Fibroblast of villous mesenchyme (primary cell): ENCODE results near the gene ALPI. TPM values are rescaled to one million over a fixed set of nuclear protein-coding genes. Genes with fewer than 3 reads are reported as not detected.

Experiments
- DNase-seq: peaks from one replicate; pipeline ENCODE4 v3.0.0-alpha.2; 2010; ENCODE audit warnings: low read depth
- H3K4me3 ChIP-seq: 2 replicates; pipeline ENCODE4 v1.5.1; 2011; ENCODE audit warnings: low read depth, mild to moderate bottlenecking, low read length
- CTCF ChIP-seq: IDR thresholded peaks from 2 replicates; pipeline ENCODE4 v1.5.1; 2012; ENCODE audit warnings: low read depth, mild to moderate bottlenecking, low read length; ENCODE audit not compliant: insufficient read depth
- total RNA-seq: library from RNA; depleted of rRNA; stranded (reverse); fragments of >200 nt; gene quantifications from 2 replicates; pipeline ENCODE4 v1.2.3, GENCODE V29; 2012

The ALPI gene
- total RNA-seq, 1 donor = not detected

- TF ChIP-seq CTCF = no peak
- H3K4me3 ChIP-seq = no peak overlapping the region
- DNase-seq = no peak
Measured at GRCh38 chr2:232458051-232458660, 2.2 kb downstream of the ALPI start.

GRCh38 chr2:232458661-232459418, 2.9 kb downstream of the ALPI start:
- no peak for TF ChIP-seq CTCF
- DNase-seq = no peak
- H3K4me3 ChIP-seq = no peak overlapping the region

GRCh38 chr2:232459419-232460035, 3.6 kb downstream of the ALPI start:
- no peak overlapping the region for H3K4me3 ChIP-seq
- no peak for TF ChIP-seq CTCF
- DNase-seq = no peak

GRCh38 chr2:232460171-232460570, 4.2 kb downstream of the ALPI start:
- H3K4me3 ChIP-seq = no peak overlapping the region
- no peak for DNase-seq
- no peak for TF ChIP-seq CTCF

GRCh38 chr2:232463701-232464543, 8.0 kb downstream of the ALPI start:
- no peak for DNase-seq

More at GRCh38 chr2:232463701-232464543, 8.0 kb downstream of the ALPI start:
- no peak overlapping the region for H3K4me3 ChIP-seq
- TF ChIP-seq CTCF = no peak
